D721Med (cell line): ENCODE data around the gene LTC4S.

ENCODE experiments used
- DNase-seq: peaks from one replicate; pipeline ENCODE4 v3.0.0; 2011; ENCODE audit warnings: low spot score; ENCODE audit not compliant: insufficient read length
- FAIRE-seq: peaks from 2 replicates; lab custom pipeline; 2011; peaks lifted over from hg19 to GRCh38; lab: Jason Lieb, UNC
- TF ChIP-seq, protein P1 (sequence below): IDR thresholded peaks from 2 replicates; pipeline ENCODE4 v1.5.1; 2012; ENCODE audit warnings: mild to moderate bottlenecking, control low read depth; ENCODE audit not compliant: insufficient read depth; ENCODE audit errors: missing control alignments

The LTC4S gene

DNA sequence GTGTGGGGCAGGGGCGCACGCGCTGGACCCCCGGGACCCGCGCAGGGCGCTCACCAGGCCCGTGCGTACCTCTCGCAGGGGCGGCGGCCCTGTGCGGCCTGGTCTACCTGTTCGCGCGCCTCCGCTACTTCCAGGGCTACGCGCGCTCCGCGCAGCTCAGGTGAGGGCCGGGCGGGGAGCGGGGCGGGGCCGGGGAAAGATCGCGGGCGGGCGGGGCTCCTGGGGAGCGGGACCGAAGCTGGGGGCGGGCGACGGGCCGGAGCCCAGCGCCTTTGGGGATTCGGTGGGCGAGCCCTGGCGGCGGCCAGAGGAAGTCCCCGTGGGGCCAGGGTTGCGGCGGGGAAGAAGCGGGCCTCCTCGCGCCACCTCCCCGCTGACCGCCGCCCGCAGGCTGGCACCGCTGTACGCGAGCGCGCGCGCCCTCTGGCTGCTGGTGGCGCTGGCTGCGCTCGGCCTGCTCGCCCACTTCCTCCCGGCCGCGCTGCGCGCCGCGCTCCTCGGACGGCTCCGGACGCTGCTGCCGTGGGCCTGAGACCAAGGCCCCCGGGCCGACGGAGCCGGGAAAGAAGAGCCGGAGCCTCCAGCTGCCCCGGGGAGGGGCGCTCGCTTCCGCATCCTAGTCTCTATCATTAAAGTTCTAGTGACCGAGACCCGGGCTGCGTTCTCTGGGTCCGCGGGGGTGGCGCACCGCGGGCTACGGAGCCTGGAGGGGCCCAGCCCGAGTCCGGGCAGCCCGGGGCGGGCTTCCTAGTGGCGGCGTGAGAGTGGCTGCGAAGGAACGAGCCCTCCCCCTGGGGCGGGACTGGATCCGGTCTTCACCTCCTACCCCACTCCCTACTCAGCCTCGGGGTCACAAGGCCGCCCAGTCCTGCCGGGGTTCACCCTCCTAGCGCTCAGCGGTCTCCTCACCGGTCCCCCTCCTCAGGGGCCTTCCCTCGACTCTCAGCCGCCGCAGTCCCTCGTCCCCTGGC, 2.4 kb downstream of the LTC4S start:
- TF ChIP-seq, protein P1, sequence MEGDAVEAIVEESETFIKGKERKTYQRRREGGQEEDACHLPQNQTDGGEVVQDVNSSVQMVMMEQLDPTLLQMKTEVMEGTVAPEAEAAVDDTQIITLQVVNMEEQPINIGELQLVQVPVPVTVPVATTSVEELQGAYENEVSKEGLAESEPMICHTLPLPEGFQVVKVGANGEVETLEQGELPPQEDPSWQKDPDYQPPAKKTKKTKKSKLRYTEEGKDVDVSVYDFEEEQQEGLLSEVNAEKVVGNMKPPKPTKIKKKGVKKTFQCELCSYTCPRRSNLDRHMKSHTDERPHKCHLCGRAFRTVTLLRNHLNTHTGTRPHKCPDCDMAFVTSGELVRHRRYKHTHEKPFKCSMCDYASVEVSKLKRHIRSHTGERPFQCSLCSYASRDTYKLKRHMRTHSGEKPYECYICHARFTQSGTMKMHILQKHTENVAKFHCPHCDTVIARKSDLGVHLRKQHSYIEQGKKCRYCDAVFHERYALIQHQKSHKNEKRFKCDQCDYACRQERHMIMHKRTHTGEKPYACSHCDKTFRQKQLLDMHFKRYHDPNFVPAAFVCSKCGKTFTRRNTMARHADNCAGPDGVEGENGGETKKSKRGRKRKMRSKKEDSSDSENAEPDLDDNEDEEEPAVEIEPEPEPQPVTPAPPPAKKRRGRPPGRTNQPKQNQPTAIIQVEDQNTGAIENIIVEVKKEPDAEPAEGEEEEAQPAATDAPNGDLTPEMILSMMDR: peak; percentile 71
- DNase-seq (no peak), FAIRE-seq (no peak)

DNA sequence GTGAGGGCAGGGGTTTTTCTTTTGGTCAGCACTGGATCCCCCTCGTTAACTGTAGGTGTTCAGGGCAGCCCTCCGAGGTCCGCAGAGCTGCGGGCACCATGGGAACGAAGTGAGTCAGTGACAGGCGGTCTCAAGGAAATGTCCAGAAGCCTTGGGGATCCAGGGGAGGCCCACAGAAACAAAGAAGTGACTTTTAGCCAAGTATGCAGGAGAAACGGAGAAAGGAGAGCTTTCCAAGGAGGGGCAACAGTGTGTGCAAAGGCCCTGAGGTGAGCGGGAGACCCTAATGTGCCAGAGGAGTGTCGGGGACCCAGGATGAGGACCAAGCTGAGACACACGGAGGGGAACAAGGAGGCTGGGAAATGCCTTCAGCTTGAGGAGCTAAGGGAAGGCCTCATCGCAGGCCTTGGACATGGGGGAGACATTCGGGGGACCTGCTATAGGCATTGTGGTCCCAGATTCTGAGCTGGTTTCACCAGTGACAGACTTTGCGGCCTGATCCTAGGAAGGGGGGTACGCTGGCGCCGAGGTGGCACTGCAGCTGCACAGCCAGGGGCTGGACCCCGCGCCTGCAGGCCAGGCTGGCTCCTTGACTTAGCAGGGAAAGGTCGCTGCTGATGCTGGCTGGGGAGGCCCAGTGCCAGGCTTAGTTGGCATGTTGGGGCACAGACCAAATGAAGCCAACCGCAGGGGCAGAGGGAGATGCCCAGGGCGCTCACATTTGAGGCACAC, 3.3 kb downstream of the LTC4S start:
- no peak for FAIRE-seq
- TF ChIP-seq, protein P1: no peak
- DNase-seq: no peak

DNA sequence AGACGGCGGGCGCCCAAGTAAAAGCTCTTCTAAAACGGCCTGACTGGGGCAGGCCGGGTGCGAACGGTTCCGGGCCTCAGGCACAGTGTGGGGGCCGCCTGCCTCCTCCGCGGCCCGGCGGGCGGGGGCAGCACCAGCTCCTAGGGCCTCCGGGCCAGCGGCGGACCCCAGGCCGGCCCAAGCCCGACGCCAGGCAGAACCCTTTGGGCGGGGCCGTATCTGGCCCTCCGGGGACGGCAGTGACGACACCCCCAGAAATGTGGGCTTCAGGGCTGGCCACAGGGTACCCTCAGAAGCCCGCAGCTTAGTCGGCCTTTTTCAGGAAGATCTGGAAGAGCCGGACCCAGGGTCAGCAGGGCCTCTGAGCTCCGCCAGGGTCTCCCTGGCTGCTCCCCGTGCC, 4.0 kb downstream of the LTC4S start:
- no peak for FAIRE-seq
- TF ChIP-seq, protein P1: no peak

DNA sequence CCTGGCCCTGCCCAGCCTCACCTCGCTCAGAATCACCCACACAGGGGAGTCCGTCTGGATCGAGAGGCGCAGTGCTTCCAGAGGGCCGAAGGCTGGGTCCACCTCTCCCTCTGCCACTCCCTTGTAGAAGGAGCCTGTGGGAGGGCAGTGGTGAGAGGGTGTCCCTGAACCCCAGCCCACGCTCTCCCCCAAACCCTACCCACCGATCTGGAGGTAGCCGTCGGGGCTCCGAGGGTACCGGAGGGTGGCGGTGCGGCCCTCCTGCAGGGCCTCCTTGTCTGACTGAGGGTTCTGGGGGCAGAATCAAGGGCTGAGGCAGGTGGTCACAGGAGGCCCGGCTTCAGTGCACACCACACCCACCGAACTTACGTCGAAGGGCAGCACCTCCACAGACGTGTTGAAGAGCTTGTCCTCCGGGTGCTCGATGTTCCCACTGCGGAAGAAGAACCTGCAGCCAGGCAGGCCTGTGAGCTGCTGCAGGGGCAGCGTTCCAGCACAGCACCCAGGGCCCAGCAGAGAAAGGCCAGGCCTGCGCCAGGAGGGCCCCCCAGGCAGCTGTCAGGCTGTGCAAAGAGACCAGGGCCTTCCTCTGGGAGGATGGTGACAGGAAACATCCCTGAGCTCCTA, 4.5 kb downstream of the LTC4S start:
- no peak for FAIRE-seq
- no peak for DNase-seq
- TF ChIP-seq, protein P1: no peak

More for the DNA sequence above, 4.0 kb downstream of the LTC4S start:
- DNase-seq: no peak

DNA sequence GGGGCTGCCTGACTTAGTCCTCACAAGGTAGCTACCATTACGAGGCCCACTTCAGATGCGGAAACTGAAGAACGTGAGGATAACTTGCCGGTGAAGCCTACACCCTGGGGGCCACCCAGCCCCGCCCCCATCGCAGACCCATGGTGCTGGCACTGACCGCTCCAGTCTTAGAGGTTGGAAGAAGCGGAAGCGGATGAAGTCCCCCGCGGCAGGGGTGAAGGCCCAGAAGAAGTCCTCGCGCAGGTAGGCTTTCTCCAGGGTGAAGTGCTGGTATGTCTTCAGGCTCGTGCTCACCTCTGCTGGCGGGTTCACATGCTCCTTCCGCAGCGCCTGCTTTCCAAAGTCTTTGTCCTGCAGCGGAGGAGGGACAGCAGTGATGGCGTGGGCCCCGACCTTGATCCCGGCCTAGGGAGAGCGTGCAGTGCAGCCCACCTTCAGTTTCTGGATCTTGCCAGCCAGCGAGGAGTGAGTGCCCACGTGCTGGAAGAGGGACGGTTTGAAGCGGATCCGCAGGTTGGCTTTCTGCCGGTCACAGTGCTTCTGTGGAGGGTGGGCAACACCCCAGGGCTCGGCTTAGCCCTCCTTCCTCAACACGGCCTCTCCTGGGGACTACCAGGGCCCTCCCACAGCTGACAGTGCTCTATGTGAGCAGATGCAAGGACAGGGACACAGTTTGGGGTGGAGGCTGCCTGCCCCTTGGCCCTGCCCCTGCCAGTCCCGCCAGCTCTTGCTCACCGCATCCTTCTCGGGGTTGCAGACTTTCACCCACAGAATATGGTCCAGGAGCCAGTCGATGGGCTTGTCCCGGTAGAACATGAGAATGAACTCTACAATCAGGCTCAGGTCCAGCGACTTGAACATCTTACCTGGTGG, 5.2 kb downstream of the LTC4S start:
- no peak for FAIRE-seq
- DNase-seq: no peak
- TF ChIP-seq, protein P1: no peak

DNA sequence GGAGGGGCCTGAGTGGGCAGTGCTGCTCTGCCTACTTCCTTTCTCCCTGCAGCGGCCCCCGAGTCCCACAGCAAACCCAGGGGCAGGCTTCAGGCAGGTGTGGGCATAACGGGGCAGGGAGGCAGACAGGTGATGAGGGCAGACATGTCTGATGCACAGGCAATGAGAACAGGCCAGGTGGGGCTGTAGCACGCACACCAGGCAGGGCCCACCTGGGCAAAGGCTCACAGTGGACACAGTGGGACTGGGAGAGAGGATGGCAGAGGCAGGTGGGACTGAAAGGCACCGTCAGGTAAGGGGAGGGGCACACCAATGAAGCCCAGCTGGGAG, 5.8 kb downstream of the LTC4S start:
- FAIRE-seq (no peak), DNase-seq (no peak)
- TF ChIP-seq, protein P1: no peak
